SU-DHL-6 (cell line): Measurements from ENCODE around the gene ISLR.

Source experiments
- H2AFZ ChIP-seq: fragments of 200-600 bp; sonication (generic); 2 replicates; pipeline ENCODE4 v1.6.1; 2014; ENCODE audit warnings: low read depth, mild to moderate bottlenecking, moderate library complexity, mixed read lengths, antibody characterized with exemption, low read length; ENCODE audit not compliant: severe bottlenecking
- H3F3A ChIP-seq: fragments of 200-600 bp; shearing (Covaris generic); 2 replicates; pipeline ENCODE4 v1.6.0; 2016; ENCODE audit warnings: antibody characterized with exemption, mild to moderate bottlenecking; ENCODE audit not compliant: insufficient read depth
- H3K27ac ChIP-seq: fragments of 200-600 bp; sonication (generic); 2 replicates; pipeline ENCODE4 v1.5.1; 2016; ENCODE audit warnings: low read depth, mild to moderate bottlenecking, low read length, moderate library complexity, mixed read lengths
- H3K27me3 ChIP-seq: fragments of 200-600 bp; sonication (generic), shearing (Covaris generic); 2 replicates; pipeline ENCODE4 v1.6.0; 2014; ENCODE audit warnings: mild to moderate bottlenecking, low read length
- H3K36me3 ChIP-seq: fragments of 200-600 bp; sonication (generic); 2 replicates; pipeline ENCODE4 v1.6.1; 2014; ENCODE audit warnings: mild to moderate bottlenecking, low read length, mixed read lengths
- H3K4me2 ChIP-seq: fragments of 300-600, 200-600 bp; shearing (Covaris generic), sonication (generic); 2 replicates; pipeline ENCODE4 v1.6.0; 2014; ENCODE audit warnings: low read length, low read depth, mild to moderate bottlenecking; ENCODE audit not compliant: poor library complexity, severe bottlenecking
- H3K4me3 ChIP-seq: fragments of 200-600 bp; sonication (generic); 2 replicates; pipeline ENCODE4 v1.5.1; 2014; ENCODE audit warnings: antibody characterized with exemption, low read length, mild to moderate bottlenecking, mixed read lengths; ENCODE audit not compliant: insufficient read depth, poor library complexity, severe bottlenecking
- H3K79me2 ChIP-seq: fragments of 200-600 bp; sonication (generic); 2 replicates; pipeline ENCODE4 v1.6.1; 2014; ENCODE audit warnings: mild to moderate bottlenecking, low read length, moderate library complexity; ENCODE audit not compliant: insufficient read depth
- H3K9ac ChIP-seq: fragments of 200-600 bp; sonication (generic); 2 replicates; pipeline ENCODE4 v1.7.0; 2014; ENCODE audit warnings: mild to moderate bottlenecking, low read length
- H3K9me2 ChIP-seq: fragments of 200-600 bp; sonication (generic); replicated peaks from 2 replicates; pipeline ENCODE4 v1.6.1; 2014; ENCODE audit warnings: low read length; ENCODE audit not compliant: insufficient read depth
- H3K9me3 ChIP-seq: fragments of 200-600 bp; sonication (generic); 2 replicates; pipeline ENCODE4 v1.6.1; 2014; ENCODE audit warnings: low read length, mixed read lengths; ENCODE audit not compliant: insufficient read depth
- H4K20me1 ChIP-seq: fragments of 200-600 bp; sonication (generic); 2 replicates; pipeline ENCODE4 v1.6.1; 2014; ENCODE audit warnings: low read depth, mild to moderate bottlenecking, antibody characterized with exemption, low read length, moderate library complexity, mixed read lengths
- EZH2phosphoT487 ChIP-seq: fragments of 200-600 bp; sonication (generic), shearing (Covaris generic); conservative IDR thresholded peaks from 2 replicates; pipeline ENCODE4 v1.6.1; 2018; ENCODE audit warnings: mild to moderate bottlenecking, antibody characterized with exemption, low read length, moderate library complexity, mixed read lengths
- TF ChIP-seq, protein P1 (sequence below): fragments of 200-600 bp; sonication (generic); IDR thresholded peaks from one replicate; pipeline ENCODE4 v1.5.1; 2017; ENCODE audit warnings: antibody characterized with exemption, mild to moderate bottlenecking, low read length, moderate library complexity; ENCODE audit not compliant: insufficient read depth, poor library complexity, severe bottlenecking

Gene ISLR

DNA sequence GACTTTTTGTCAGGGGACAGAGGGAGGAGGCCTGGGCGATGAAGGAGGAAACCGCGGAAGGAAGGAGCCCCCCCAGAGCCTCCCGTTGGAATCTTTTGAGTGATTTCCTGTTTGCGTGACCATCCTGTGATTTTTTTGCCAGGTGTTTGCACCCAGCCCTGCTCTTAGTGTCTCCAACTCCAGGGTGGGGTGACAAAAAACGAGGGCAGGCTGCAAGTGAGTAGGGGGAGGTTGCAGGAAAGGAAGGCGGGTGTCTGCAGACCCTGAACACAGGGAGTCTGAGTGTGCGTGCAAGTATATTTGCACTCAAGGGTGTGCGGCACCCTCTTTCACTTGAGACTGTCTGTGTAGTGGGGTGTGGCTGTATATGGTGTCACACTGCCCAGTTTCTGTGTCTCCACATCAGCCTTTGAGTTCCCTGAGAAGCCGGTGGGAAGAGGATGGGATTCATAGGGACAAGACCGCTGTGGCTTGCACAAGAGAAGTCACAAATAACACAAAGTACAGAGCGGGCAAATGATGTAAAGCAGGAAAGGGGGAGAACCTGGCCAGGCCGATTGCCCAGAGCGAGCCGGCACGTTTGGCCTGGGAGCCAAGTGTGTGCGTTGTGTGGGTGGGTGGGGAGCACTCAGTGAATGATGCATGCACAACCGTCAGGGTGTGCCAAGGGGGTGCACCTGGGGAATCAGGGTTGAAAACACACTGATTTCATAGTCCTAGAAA is 36.5 kb upstream of the ISLR start:
- Histone ChIP-seq H3K4me3 (no peak overlapping the region), H3K36me3 (no peaks in the 10 kb centered on the region), H3K27me3 (no peaks in the 10 kb centered on the region), H3K4me2 (no peak overlapping the region), H3K9ac (no peak overlapping the region), H3K9me2 (no peaks in the 10 kb centered on the region), H3K27ac (no peak overlapping the region), H3F3A (no peaks in the 10 kb centered on the region), H2AFZ (no peak overlapping the region), H3K79me2 (no peaks in the 10 kb centered on the region), H3K9me3 (no peaks in the 10 kb centered on the region), H4K20me1 (no peaks in the 10 kb centered on the region)
- TF ChIP-seq, protein P1, sequence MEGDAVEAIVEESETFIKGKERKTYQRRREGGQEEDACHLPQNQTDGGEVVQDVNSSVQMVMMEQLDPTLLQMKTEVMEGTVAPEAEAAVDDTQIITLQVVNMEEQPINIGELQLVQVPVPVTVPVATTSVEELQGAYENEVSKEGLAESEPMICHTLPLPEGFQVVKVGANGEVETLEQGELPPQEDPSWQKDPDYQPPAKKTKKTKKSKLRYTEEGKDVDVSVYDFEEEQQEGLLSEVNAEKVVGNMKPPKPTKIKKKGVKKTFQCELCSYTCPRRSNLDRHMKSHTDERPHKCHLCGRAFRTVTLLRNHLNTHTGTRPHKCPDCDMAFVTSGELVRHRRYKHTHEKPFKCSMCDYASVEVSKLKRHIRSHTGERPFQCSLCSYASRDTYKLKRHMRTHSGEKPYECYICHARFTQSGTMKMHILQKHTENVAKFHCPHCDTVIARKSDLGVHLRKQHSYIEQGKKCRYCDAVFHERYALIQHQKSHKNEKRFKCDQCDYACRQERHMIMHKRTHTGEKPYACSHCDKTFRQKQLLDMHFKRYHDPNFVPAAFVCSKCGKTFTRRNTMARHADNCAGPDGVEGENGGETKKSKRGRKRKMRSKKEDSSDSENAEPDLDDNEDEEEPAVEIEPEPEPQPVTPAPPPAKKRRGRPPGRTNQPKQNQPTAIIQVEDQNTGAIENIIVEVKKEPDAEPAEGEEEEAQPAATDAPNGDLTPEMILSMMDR = no peak
- TF ChIP-seq EZH2phosphoT487 = no peak

DNA sequence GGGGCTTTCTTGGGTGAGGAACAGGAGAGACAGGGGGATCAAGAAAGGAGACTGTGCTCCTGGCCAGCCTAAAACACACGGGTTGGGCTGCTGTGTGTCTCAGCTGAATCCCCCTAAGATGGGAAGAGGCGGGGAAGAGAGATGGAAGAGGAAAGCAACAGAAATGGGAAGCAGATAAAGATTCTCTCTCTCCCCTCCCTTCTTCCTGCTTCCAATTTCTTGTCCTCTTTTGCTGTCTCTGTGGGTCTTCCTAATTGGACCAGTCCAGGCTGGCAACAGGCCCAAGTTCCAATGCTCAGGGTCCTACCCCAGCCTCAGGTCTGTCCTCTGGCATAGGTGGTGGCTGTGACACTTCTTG is 36.0 kb upstream of the ISLR start:
- Histone ChIP-seq H3K9me3 (no peaks in the 10 kb centered on the region), H3K36me3 (no peaks in the 10 kb centered on the region), H3K27me3 (no peaks in the 10 kb centered on the region), H4K20me1 (no peaks in the 10 kb centered on the region), H3F3A (no peaks in the 10 kb centered on the region), H2AFZ (no peak overlapping the region), H3K79me2 (no peaks in the 10 kb centered on the region), H3K27ac (no peak overlapping the region), H3K4me3 (no peak overlapping the region), H3K9ac (no peak overlapping the region), H3K4me2 (no peak overlapping the region), H3K9me2 (no peaks in the 10 kb centered on the region)
- TF ChIP-seq, protein P1 = no peak
- no peak for TF ChIP-seq EZH2phosphoT487

DNA sequence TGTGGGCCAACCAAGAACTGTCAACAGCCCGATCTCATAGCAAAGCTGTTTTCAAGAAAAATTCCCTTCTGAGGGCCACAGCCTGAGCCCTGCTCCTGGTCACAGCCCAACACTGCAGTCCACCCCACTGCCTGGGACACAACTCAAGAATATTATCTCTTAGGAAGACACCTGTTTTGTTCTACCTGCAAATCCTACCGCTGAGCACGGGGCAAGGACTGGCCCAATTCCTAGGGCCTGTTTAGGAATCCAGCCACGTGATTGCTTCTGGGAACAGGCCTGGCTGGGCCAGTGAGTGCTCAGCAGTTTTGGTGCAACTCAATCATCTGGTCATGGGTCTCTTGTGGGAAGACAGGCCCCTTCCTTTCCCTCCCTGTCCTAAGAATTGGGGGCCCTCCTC is 34.9 kb upstream of the ISLR start:
- Histone ChIP-seq H3F3A (no peaks in the 10 kb centered on the region), H3K79me2 (no peaks in the 10 kb centered on the region), H3K9ac (no peak overlapping the region), H2AFZ (no peak overlapping the region), H3K4me3 (no peak overlapping the region), H3K27ac (no peak overlapping the region), H3K36me3 (no peaks in the 10 kb centered on the region), H3K4me2 (no peak overlapping the region), H3K27me3 (no peaks in the 10 kb centered on the region), H4K20me1 (no peaks in the 10 kb centered on the region), H3K9me3 (no peaks in the 10 kb centered on the region), H3K9me2 (no peaks in the 10 kb centered on the region)
- TF ChIP-seq, protein P1 = no peak
- TF ChIP-seq EZH2phosphoT487 = no peak
